Activated CD4-positive, alpha-beta T cell treated with anti-CD3 and anti-CD28 coated beads, Interleukin-10, Interleukin-2, amounts not matched to agents 100 ng/mL and 50 ng/mL, durations not matched to agents 16 hours and 8 hours (primary cell): ENCODE results near the gene ERVFRD-1.

Source experiments
- DNase-seq: peaks from one replicate; pipeline ENCODE4 v3.0.0-alpha.2; 2020

ERVFRD-1 gene, protein sequence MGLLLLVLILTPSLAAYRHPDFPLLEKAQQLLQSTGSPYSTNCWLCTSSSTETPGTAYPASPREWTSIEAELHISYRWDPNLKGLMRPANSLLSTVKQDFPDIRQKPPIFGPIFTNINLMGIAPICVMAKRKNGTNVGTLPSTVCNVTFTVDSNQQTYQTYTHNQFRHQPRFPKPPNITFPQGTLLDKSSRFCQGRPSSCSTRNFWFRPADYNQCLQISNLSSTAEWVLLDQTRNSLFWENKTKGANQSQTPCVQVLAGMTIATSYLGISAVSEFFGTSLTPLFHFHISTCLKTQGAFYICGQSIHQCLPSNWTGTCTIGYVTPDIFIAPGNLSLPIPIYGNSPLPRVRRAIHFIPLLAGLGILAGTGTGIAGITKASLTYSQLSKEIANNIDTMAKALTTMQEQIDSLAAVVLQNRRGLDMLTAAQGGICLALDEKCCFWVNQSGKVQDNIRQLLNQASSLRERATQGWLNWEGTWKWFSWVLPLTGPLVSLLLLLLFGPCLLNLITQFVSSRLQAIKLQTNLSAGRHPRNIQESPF

DNA sequence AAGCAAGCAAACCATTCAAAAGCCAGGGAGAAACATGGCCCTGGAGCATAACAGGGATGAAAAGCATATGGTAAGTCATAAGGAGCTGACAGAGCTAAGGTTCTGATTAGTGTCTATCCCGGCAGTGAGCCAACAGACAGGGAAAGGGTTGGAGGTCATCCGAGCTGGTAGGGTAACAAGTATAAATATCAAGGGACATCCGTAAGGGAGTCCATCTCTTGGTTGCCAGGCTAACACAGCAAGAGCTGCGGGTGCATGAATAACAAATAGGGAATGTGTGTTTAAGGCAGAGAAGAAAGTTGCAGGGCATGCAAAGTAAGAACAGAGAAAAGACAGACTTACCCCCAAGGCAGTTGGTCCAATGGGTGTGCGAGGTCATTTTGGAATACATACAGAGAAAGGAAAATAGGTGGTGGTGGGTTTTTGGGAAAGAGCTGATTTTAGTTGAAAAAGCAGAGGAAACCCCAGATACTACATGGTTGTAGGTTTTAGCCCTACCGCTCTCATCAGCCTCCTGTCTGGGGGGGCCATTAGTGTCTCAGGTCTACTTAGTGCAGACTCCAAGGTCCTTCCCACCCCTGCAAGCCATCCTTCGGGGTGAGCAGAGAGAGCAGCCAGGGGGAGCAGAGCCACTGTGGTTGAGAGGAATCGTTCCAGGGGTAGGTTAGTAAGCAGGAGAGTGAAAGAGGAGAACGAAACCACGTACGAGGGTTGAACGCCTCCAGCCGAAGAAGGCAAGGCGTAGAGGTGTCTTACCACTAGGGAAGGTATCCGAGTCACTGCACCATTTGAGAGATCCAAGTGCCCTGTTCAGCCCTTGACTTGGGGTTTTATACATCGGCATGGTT lies at the start of gene ERVFRD-1:
Gene ERVFRD-1, minus strand, starts transcription at position 805 of the 848 bp plus-strand sequence. CDS start 6,415 bp downstream, outside the sequence.
- no peak for DNase-seq

DNA sequence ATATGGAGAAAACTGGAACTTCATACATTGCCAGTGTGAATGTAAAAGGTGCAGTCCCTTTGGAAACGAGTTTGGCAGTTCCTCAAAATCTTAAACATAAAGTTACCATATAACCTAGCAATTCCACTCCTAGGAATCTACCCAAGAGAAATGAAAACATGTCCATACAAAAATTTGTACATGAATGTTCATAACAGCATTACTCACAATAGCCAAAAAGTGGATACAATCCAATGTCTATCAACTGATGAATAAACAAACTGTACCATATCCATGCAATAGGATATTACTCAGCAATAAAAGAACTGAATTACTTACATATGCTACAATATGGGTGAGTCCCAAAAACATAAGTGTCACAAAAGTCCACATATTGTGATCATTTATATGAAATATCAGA lies 48.7 kb upstream of the ERVFRD-1 start:
- no peak for DNase-seq

GRCh38 chr6:11155589-11155988 lies 44.1 kb upstream of the ERVFRD-1 start:
- DNase-seq, result no peak

- no peak for DNase-seq
These were observed 41.9 kb upstream of the ERVFRD-1 start for GRCh38 chr6:11153447-11153846.

GRCh38 chr6:11152581-11152980 lies 41.1 kb upstream of the ERVFRD-1 start:
- no peak for DNase-seq

- DNase-seq, result no peak
These were observed 40.0 kb upstream of the ERVFRD-1 start for GRCh38 chr6:11151488-11151887.

DNA sequence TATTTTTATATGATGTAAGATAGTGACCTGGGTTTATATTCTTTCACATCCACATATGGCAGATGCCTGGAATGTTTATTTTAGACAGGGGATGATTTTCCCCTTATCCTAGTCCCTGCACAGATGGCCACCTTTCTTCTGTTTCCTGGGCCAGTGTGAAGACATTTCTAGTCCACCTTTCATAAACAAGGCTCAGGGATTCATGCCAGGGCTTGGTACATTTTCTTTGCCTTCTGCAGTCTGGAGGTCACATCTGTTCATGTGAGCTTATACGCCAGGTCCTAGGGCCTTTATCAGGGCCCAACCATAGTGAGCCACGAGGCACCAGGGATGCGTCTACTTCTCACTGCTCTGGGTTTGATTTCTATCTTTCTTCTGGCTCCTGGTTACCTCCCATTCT lies 38.0 kb upstream of the ERVFRD-1 start:
- no peak for DNase-seq

DNA sequence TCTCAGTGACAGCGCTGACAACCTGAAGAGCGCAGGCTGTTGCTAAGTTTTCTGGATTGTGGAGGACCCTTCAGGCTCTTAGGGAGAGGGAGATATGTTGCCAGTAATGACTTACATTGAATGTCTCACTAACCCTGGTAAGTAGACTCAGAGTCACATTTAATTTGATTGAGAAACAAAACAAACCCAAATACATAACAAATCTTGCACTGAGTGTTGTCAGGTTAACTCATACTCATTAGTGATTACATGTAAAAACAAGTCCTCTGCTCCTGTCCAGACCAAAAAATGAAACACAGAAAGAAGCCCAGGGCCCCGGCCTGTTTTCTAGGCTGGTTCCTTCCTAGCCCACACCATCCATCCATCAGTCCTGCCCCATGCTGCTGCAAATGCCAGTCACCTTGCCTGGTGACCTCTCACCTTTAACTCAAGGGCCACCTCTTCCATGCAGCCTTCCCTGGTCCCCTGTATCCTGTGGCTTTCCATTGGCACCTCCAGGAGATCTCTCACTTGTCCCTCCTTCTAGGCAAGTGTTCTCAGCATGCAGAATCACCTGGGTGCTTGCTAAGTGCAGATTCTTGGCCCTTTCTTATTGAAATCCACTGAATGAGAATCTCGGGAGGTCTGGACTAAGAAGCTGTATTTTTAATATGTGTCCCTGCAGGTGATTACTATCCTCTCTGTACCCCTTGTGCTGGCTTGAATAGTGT lies 34.7 kb upstream of the ERVFRD-1 start:
- DNase-seq, result no peak

- peak; percentile 84 for DNase-seq
These were observed 32.9 kb upstream of the ERVFRD-1 start for GRCh38 chr6:11144393-11144851.

DNA sequence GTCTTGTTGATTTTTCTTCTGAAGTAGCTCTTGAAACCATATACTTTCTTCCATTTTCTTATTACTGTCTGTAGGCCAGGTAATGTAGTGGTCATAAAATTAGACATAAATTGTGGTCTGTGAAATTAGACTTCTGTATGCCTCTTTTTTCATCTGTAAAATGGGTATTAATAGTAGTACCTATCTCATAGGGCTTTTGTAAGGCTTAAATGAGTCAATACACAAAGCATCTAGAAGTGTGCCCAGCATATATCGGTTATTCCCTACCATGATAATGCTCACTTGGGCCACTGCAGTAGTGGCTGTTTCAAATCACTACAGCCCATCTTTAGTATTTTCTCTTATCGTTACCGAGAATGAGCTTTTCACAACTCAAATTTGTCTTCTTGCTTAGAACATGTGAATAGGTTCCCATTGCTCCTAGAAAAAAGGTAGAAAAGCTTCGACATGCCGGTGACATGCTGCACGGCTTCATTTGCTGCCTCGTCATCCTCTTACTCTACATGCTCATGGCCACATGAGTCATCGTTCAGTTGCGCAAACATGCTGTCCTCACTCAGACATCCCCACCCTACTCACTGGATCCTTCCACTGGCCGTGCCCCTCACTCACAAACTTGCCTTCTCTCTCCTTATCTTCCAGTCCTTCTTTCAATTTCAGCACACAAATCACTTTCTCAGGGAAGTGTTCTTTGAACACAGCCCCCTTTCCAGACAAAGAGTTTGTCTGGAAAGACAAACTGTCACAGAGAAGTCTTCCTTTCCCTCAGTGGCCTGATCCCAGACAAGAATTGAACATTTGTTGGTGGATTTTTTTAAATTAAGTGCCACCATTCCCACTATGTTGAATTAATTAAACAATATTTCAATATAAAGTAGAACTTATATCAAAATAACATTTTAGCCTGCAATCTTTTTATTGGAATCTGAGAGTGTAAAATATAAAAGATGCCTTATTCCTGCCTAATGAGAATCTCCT lies 32.2 kb upstream of the ERVFRD-1 start:
- peak; percentile 22 for DNase-seq

DNA sequence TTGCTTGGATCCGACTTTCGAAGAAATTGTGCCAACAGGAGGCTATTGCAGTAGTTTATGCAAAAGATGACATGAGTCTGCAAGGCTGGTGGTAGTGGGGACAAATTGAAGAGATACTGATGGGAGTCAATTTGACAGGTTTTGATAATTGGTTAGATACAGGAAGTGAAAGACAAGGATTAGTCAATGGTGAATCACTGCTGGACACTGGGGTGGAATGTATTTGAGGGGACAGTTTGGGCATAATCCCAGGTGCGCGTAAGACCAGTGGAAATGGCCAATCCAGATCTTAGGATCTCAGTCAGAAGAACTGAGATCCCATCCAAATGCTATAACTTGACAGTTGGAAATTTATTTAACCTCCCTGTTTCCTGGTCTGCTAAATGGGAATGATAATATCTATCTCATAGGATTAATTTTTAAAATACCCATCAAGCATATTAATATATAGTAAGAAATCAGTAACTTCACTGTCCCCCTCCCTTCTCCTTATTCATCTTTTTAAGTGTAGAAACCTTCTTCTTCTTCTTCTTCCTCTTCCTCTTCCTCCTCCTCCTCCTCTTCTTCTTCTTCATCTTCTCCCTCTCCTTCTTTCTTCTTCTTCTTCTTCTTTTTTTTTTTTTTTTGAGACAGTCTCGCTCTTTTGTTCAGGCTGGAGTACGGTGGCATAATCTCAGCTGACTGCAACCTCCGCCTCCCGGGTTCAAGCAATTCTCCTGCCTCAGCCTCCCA lies 30.9 kb upstream of the ERVFRD-1 start:
- DNase-seq, result no peak

GRCh38 chr6:11141295-11141694 lies 29.8 kb upstream of the ERVFRD-1 start:
- DNase-seq, result no peak

GRCh38 chr6:11140056-11140455 lies 28.5 kb upstream of the ERVFRD-1 start:
- DNase-seq, result no peak

DNA sequence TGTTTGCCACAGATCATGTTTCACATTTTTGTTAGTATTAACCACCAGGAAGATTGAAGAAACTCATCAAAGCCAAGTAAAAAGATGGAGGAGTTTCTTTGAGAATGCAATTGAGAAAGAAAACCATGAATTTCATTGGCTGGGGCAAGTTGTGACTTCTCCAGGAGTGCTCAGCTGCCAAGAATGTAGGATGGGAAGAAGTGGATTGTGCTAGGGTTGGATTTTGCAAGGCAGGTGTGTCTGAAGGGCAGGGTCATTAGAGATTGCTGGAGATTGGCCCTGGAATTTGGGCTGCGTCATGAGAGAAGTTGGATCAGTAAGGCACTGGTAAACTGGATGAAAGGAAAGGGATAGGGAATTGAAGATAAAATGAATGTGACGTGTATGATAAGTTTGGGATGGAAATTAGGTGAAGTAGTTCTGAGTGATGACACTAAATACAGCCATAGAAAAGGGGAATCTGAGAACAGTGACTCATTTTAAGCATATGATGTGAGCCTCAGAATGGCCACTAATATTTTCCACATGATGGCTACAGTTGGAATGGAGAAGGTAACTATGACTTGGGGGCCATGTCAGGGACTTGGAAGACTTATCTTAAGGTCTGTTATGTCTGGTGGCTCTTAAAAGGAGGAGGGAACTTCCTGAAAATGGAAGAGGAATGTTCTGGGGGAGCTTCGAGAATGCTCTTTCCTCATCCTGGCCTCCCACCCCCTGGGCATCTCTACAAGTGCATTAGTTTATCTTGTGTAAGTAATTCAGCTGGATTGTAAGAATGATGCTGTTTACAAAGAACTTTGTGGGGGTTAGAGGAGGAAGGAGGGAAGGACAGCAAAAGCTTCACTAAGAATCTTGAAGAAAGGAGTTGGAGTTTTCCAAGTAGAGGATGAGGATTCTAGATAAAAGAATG lies 27.8 kb upstream of the ERVFRD-1 start:
- DNase-seq, result peak; percentile 28

DNA sequence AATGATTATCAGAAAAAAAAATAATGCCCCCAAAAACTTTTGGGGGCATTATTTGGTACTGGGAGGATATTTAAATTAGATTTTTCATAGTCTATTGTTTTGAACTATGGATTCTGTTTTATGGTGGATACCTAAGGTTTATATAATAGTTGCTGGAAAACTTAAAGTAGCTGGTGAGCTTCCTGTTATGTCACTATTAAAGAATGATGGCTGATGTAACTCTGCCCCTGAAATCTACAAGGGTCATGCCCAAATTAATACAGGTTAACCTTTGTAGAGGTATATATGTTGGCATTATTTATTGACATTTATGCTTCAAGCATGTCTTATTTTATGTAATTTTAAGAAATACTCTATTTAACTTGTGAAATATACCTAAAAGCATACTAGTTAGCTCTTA lies 25.3 kb upstream of the ERVFRD-1 start:
- no peak for DNase-seq

- DNase-seq, result no peak
These were observed 21.8 kb upstream of the ERVFRD-1 start for GRCh38 chr6:11133281-11133680.

DNA sequence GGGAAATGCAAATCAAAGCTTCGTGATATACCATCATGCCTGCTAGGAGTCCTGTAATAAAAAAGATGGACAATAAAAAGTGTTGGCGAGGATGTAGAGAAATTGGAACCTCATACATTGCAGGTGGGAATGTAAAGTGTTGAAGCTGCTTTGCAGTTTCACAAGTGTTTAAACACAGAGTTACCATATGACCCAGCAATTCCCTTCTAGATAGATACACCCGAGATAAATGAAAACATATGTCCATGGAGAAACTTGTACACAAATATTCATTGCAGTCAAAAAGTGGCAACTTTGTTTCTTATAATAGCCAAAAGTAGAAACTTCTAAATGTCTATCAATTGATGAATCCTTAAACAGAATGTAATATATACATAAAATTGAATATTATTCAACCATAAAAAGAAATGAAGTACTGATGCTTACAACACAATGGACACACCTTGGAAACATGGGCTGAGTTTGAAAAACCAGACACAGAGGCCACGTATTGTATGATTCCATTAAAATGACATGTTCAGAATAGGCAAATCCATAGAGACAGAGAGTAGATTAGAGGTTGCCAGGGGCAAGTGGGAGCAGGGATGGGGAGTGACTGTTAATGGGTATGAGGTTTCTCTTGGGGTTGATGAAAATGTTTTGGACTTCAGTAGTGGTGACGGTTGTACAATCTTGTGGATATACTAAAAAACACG lies 20.8 kb upstream of the ERVFRD-1 start:
- no peak for DNase-seq

GRCh38 chr6:11130605-11131004 lies 19.1 kb upstream of the ERVFRD-1 start:
- no peak for DNase-seq

DNA sequence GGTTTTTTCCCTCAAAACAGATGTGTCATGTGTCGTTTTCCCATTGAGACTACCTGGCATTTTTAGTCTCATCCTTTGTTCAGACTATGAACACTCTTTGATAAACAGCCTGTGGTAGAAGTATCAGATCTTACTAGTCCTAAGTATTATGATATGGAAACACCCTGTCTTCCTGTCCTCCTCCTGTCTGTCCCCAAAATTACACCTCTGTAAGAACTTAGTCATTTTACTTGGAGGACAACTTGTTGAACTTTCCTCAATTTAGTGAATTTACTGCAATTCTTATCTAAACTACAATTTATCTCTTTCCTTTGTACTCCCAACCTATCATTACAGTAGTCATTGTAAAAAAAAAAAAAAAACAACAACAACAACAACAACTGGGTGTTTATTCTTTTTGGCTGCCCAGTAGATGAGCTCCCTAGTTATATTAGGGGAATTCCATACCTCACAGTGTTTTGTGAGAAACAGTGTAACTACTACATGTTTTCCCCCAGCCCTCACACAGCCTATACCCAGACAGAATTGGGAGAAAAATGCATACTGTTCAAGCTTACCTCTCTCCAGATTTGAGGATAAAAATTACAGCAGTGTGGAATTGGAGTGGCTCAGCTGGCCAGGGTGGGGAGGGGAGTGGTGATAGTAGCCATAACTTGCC lies 18.5 kb upstream of the ERVFRD-1 start:
- DNase-seq, result no peak
